NT2/D1 (cell line): ENCODE data around the gene VSTM2B.
A peak's percentile ranks its signal among the peaks of the same experiment; 100 is the strongest.

Source experiments
- DNase-seq: peaks from one replicate; pipeline ENCODE4 v3.0.0-alpha.2; 2011; ENCODE audit warnings: low read depth, low spot score
- H3K27me3 ChIP-seq: 2 replicates; pipeline ENCODE4 v1.6.0; 2011; ENCODE audit warnings: mild to moderate bottlenecking; ENCODE audit not compliant: insufficient read length, insufficient read depth
- H3K36me3 ChIP-seq: 2 replicates; pipeline ENCODE4 v1.6.1; 2011; ENCODE audit warnings: mild to moderate bottlenecking, low read length, mixed read lengths; ENCODE audit not compliant: insufficient read depth, insufficient read length
- H3K4me1 ChIP-seq: 2 replicates; pipeline ENCODE4 v1.5.1; 2011; ENCODE audit not compliant: insufficient read depth, insufficient read length
- H3K4me3 ChIP-seq: 2 replicates; pipeline ENCODE4 v1.5.1; 2011; ENCODE audit warnings: low read depth; ENCODE audit not compliant: insufficient read length
- H3K9ac ChIP-seq: 2 replicates; pipeline ENCODE4 v1.6.0; 2011; ENCODE audit warnings: low read depth; ENCODE audit not compliant: insufficient read length
- H3K9me3 ChIP-seq: 2 replicates; pipeline ENCODE4 v1.5.1; 2011; ENCODE audit warnings: mild to moderate bottlenecking, low read length; ENCODE audit not compliant: insufficient read depth
- SUZ12 ChIP-seq: IDR thresholded peaks from 2 replicates; pipeline ENCODE4 v1.6.1; 2011; ENCODE audit not compliant: insufficient read length, insufficient read depth; ENCODE audit errors: extremely low read depth
- YY1 ChIP-seq: IDR thresholded peaks from 2 replicates; pipeline ENCODE4 v1.6.1; 2011; ENCODE audit not compliant: insufficient read length, insufficient read depth
- ZNF274 ChIP-seq: IDR thresholded peaks from 2 replicates; pipeline ENCODE4 v1.6.1; 2011; ENCODE audit warnings: mild to moderate bottlenecking, low read depth, low read length

VSTM2B gene

GRCh38 chr19:29606420-29606747, 80.6 kb downstream of the VSTM2B start:
- peak overlapping the region; percentile 97 for H3K4me3 ChIP-seq

GRCh38 chr19:29609636-29610035, 83.8 kb downstream of the VSTM2B start:
- H3K36me3 ChIP-seq: peaks cover 59% of the 10 kb centered on the region
- no peak overlapping the region for H3K9ac ChIP-seq
- TF ChIP-seq SUZ12: no peak
- TF ChIP-seq ZNF274: no peak
- H3K9me3 ChIP-seq: no peaks in the 10 kb centered on the region
- no peak overlapping the region for H3K4me3 ChIP-seq
- no peak for DNase-seq
- H3K4me1 ChIP-seq: no peaks in the 10 kb centered on the region
- H3K27me3 ChIP-seq: no peaks in the 10 kb centered on the region

More at GRCh38 chr19:29606420-29606747, 80.6 kb downstream of the VSTM2B start:
- Histone ChIP-seq H3K9ac (peak overlapping the region; percentile 99), H3K4me1 (no peaks in the 10 kb centered on the region), H3K9me3 (no peaks in the 10 kb centered on the region), H3K36me3 (peaks cover 29% of the 10 kb centered on the region), H3K27me3 (no peaks in the 10 kb centered on the region)
- TF ChIP-seq YY1: no peak
- TF ChIP-seq ZNF274: no peak
- no peak for TF ChIP-seq SUZ12
- DNase-seq: no peak

GRCh38 chr19:29610213-29610573, 84.4 kb downstream of the VSTM2B start:
- Histone ChIP-seq H3K27me3 (no peaks in the 10 kb centered on the region), H3K9ac (no peak overlapping the region), H3K36me3 (peaks cover 63% of the 10 kb centered on the region), H3K4me1 (no peaks in the 10 kb centered on the region), H3K4me3 (no peak overlapping the region), H3K9me3 (no peaks in the 10 kb centered on the region)
- no peak for TF ChIP-seq SUZ12
- TF ChIP-seq ZNF274: no peak
- no peak for TF ChIP-seq YY1
- no peak for DNase-seq

- no peak overlapping the region for H3K4me3 ChIP-seq
- TF ChIP-seq SUZ12 (no peak), ZNF274 (no peak), YY1 (no peak)
- no peak overlapping the region for H3K9ac ChIP-seq
- no peaks in the 10 kb centered on the region for H3K4me1 ChIP-seq
- H3K27me3 ChIP-seq: no peaks in the 10 kb centered on the region
- H3K36me3 ChIP-seq: peaks cover 68% of the 10 kb centered on the region
- peak; percentile 56 for DNase-seq
- no peaks in the 10 kb centered on the region for H3K9me3 ChIP-seq
Measured at GRCh38 chr19:29610574-29611271, 84.9 kb downstream of the VSTM2B start.

- no peak for DNase-seq
- H3K9ac ChIP-seq: no peak overlapping the region
- no peak for TF ChIP-seq SUZ12
- no peak for TF ChIP-seq ZNF274
- no peak for TF ChIP-seq YY1
- H3K36me3 ChIP-seq: peaks cover 82% of the 10 kb centered on the region
- H3K9me3 ChIP-seq: no peaks in the 10 kb centered on the region
- no peaks in the 10 kb centered on the region for H3K4me1 ChIP-seq
- H3K27me3 ChIP-seq: no peaks in the 10 kb centered on the region
- H3K4me3 ChIP-seq: no peak overlapping the region
Measured at GRCh38 chr19:29612121-29612520, 86.3 kb downstream of the VSTM2B start.

- DNase-seq: no peak
- Histone ChIP-seq H3K27me3 (no peaks in the 10 kb centered on the region), H3K9me3 (no peaks in the 10 kb centered on the region), H3K9ac (no peak overlapping the region), H3K36me3 (peaks cover 83% of the 10 kb centered on the region), H3K4me1 (no peaks in the 10 kb centered on the region), H3K4me3 (no peak overlapping the region)
- no peak for TF ChIP-seq YY1
Measured at GRCh38 chr19:29612801-29613595, 87.2 kb downstream of the VSTM2B start.

GRCh38 chr19:29614046-29614445, 88.3 kb downstream of the VSTM2B start:
- H3K27me3 ChIP-seq: no peaks in the 10 kb centered on the region
- DNase-seq: no peak

More at GRCh38 chr19:29614046-29614445, 88.3 kb downstream of the VSTM2B start:
- Histone ChIP-seq H3K4me3 (no peak overlapping the region), H3K9ac (no peak overlapping the region), H3K4me1 (no peaks in the 10 kb centered on the region), H3K9me3 (no peaks in the 10 kb centered on the region), H3K36me3 (peaks cover 76% of the 10 kb centered on the region)
- no peak for TF ChIP-seq SUZ12
- no peak for TF ChIP-seq ZNF274
- no peak for TF ChIP-seq YY1
